ENCODE results near the gene ABCB6. TPM values are rescaled to one million over a fixed set of nuclear protein-coding genes. Genes with fewer than 3 reads are reported as not detected.
A peak's percentile ranks its signal among the peaks of the same experiment; 100 is the strongest.

The ABCB6 gene
- total and polyA plus RNA-seq, 2 of the 8 experiments (the other 6 are each of a cell fraction or from before 2014, with no cell fraction given), result 44.9 to 50.6 TPM

DNA sequence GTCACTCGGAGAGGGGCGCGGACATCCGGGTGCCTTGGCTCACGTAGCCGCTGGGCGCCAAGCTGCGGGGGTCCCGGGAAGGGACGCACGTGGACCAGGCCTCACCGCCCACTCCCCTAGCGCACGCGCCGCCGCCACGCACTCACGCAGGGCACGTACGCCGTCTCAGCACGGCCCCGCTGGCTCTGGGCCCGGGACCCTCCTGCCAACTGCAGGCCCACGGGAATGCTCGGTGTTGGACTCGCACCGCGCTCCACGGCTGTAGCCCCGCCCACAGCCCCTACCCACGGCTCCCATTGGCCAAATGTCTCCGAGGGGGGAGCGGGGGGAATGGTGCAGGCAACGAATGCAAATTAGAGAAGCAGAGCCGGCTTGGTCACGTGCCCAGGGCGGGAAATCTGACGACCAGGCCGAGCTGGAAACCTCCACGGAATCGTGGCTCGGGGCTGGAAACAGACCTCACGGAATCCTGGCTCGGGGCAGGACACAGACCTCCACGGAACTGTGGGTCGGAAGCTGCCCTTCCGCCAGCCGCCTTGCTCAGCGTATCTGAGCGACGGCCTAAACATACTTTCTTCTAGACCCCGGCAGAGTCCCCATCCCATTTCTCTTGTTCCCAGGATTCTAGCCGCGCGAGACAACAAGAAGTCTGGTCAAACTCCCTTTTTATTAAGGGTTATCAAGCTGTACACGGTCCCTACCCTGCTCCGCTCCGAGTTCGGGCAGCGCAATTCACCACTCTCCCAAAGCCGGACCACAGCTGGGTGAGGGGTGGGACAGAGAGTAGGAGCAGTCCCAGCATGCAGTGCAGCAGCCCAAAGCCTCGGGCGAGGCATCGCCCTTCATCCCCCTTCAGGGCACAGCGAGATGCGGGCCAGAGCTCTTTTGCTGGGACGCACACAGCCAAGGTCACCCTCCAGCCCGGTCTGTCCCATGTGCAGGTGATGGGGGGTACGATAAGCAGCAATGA lies at the start of gene ABCB6 (continued):
- peak; percentile 2 for TF ChIP-seq NANOG (IDR thresholded peaks at IDR 0.05; ENCODE audit: insufficient read depth, low read depth, low read length, poor library complexity, severe bottlenecking)
- TF ChIP-seq KDM4A (IDR thresholded peaks at IDR 0.05; ENCODE audit: low read depth, low read length, severe bottlenecking), result peak; percentile 93
- 0 out of 4 replicates have a peak, but pooled peaks of 1 of the 2 experiments have one; percentile 34 for TF ChIP-seq SIN3A (conservative IDR thresholded peaks at IDR 0.05 in 1 of 2, IDR thresholded peaks at IDR 0.05 in 1 of 2; ENCODE audit: low read depth in 1 of 2, low read length in 2 of 2)
- TF ChIP-seq CTBP2 (IDR thresholded peaks at IDR 0.05; ENCODE audit: borderline replicate concordance, insufficient read depth, insufficient read length, low read length), result no peak
- TF ChIP-seq JUN (IDR thresholded peaks at IDR 0.05; ENCODE audit: low read depth, low read length), result no peak
- no peak; the same call in 1 of the 2 replicates for TF ChIP-seq SP1 (IDR thresholded peaks at IDR 0.05; ENCODE audit: low read depth, low read length)
- TF ChIP-seq SIRT6 (IDR thresholded peaks at IDR 0.05; ENCODE audit: low read length), result no peak
- peak; percentile 72 for TF ChIP-seq TBP (IDR thresholded peaks at IDR 0.05; ENCODE audit: low read depth, low read length)
- peak; percentile 69; the same call in 1 of the 2 replicates for TF ChIP-seq TAF1 (IDR thresholded peaks at IDR 0.05; ENCODE audit: low read depth, low read length)
- TF ChIP-seq, protein P1, sequence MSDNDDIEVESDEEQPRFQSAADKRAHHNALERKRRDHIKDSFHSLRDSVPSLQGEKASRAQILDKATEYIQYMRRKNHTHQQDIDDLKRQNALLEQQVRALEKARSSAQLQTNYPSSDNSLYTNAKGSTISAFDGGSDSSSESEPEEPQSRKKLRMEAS (IDR thresholded peaks at IDR 0.05), result peak; percentile 97
- TF ChIP-seq SP4 (IDR thresholded peaks at IDR 0.05; ENCODE audit: low read length), result peak; percentile 79; the same call in 1 of the 2 replicates
- no peak for TF ChIP-seq RXRA (IDR thresholded peaks at IDR 0.05; ENCODE audit: insufficient read depth, low read depth, low read length)

Data from H1 (cell line).